ENCODE results near the gene RCL1. TPM values are rescaled to one million over a fixed set of nuclear protein-coding genes. Genes with fewer than 3 reads are reported as not detected.

RCL1 gene
- polyA plus RNA-seq, 2 donors: 8.5 to 10.8 TPM

GRCh38 chr9:4805191-4805918, 12.6 kb downstream of the RCL1 start:
- WGBS, 2 donors: 94 to 95% methylated on average over 3 of the region's 3 CpGs
- H3K27me3 ChIP-seq (ENCODE audit: control insufficient read depth in 1 of 2, insufficient read depth in 2 of 2, low read length in 2 of 2): no peaks in the 10 kb centered on the region
- no peaks in the 10 kb centered on the region for H3K9me3 ChIP-seq (ENCODE audit: control insufficient read depth in 2 of 2, insufficient read depth in 1 of 2, low read depth in 1 of 2, low read length in 1 of 2)
- no peak overlapping the region for H3K4me3 ChIP-seq (ENCODE audit: low read depth in 1 of 2, low read length in 2 of 2)
- H3K4me1 ChIP-seq (ENCODE audit: control insufficient read depth in 2 of 2, insufficient read depth in 2 of 2, low read length in 1 of 2): peaks cover 0 to 3% of the 10 kb centered on the region in 2 donors
- no peak overlapping the region for H3K27ac ChIP-seq (ENCODE audit: low read depth in 2 of 2, low read length in 1 of 2)
- H3K36me3 ChIP-seq (ENCODE audit: control insufficient read depth in 2 of 2, insufficient read depth in 2 of 2, low read length in 1 of 2): peaks cover 0 to 5% of the 10 kb centered on the region in 2 donors

GRCh38 chr9:4810565-4810964, 17.8 kb downstream of the RCL1 start:
- Histone ChIP-seq H3K4me3 (ENCODE audit: low read depth in 1 of 2, low read length in 2 of 2) (no peak overlapping the region), H3K27me3 (ENCODE audit: control insufficient read depth in 1 of 2, insufficient read depth in 2 of 2, low read length in 2 of 2) (no peaks in the 10 kb centered on the region), H3K36me3 (ENCODE audit: control insufficient read depth in 2 of 2, insufficient read depth in 2 of 2, low read length in 1 of 2) (no peaks in the 10 kb centered on the region), H3K27ac (ENCODE audit: low read depth in 2 of 2, low read length in 1 of 2) (no peak overlapping the region), H3K4me1 (ENCODE audit: control insufficient read depth in 2 of 2, insufficient read depth in 2 of 2, low read length in 1 of 2) (peaks cover 0 to 3% of the 10 kb centered on the region in 2 donors), H3K9me3 (ENCODE audit: control insufficient read depth in 2 of 2, insufficient read depth in 1 of 2, low read depth in 1 of 2, low read length in 1 of 2) (no peaks in the 10 kb centered on the region)
- 80 to 86% methylated on average over 1 of the region's 1 CpG for WGBS, 2 donors

DNA sequence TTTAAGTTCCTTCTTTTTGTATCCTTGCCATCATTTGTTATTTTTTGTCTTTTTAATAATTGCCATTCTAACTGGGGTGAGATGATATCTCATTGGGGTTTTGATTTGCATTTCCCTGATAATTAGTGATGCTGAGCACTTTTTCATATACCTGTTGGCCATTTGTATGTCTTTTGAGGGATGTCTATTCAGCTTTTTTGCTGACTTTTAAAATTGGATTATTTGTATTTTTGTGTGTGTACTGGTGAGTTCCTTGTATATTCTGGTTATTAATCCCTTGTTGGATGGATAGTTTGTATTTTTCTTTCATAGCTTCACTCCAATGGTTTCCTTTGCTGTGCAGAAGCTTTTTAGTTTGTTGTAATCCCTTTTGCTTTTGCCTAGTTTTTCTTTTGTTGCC, 19.1 kb downstream of the RCL1 start:
- peaks cover 0 to 4% of the 10 kb centered on the region in 2 donors for H3K4me1 ChIP-seq (ENCODE audit: control insufficient read depth in 2 of 2, insufficient read depth in 2 of 2, low read length in 1 of 2)
- no peak overlapping the region for H3K27ac ChIP-seq (ENCODE audit: low read depth in 2 of 2, low read length in 1 of 2)
- no peak overlapping the region for H3K4me3 ChIP-seq (ENCODE audit: low read depth in 1 of 2, low read length in 2 of 2)
- H3K9me3 ChIP-seq (ENCODE audit: control insufficient read depth in 2 of 2, insufficient read depth in 1 of 2, low read depth in 1 of 2, low read length in 1 of 2): no peaks in the 10 kb centered on the region
- no peaks in the 10 kb centered on the region for H3K36me3 ChIP-seq (ENCODE audit: control insufficient read depth in 2 of 2, insufficient read depth in 2 of 2, low read length in 1 of 2)
- H3K27me3 ChIP-seq (ENCODE audit: control insufficient read depth in 1 of 2, insufficient read depth in 2 of 2, low read length in 2 of 2): no peaks in the 10 kb centered on the region

- H3K9me3 ChIP-seq (ENCODE audit: control insufficient read depth in 2 of 2, insufficient read depth in 1 of 2, low read depth in 1 of 2, low read length in 1 of 2): no peaks in the 10 kb centered on the region
- 71 to 77% methylated on average over 2 of the region's 2 CpGs for WGBS, 2 donors
- no peaks in the 10 kb centered on the region for H3K27me3 ChIP-seq (ENCODE audit: control insufficient read depth in 1 of 2, insufficient read depth in 2 of 2, low read length in 2 of 2)
- H3K4me3 ChIP-seq (ENCODE audit: low read depth in 1 of 2, low read length in 2 of 2): no peak overlapping the region
- H3K4me1 ChIP-seq (ENCODE audit: control insufficient read depth in 2 of 2, insufficient read depth in 2 of 2, low read length in 1 of 2): peaks cover 0 to 4% of the 10 kb centered on the region in 2 donors
- H3K36me3 ChIP-seq (ENCODE audit: control insufficient read depth in 2 of 2, insufficient read depth in 2 of 2, low read length in 1 of 2): no peaks in the 10 kb centered on the region
- H3K27ac ChIP-seq (ENCODE audit: low read depth in 2 of 2, low read length in 1 of 2): no peak overlapping the region
Observed at GRCh38 chr9:4812858-4813257, 20.1 kb downstream of the RCL1 start.

- H3K4me3 ChIP-seq (ENCODE audit: low read depth in 1 of 2, low read length in 2 of 2): no peak overlapping the region
- H3K27ac ChIP-seq (ENCODE audit: low read depth in 2 of 2, low read length in 1 of 2): no peak overlapping the region
- no peaks in the 10 kb centered on the region for H3K36me3 ChIP-seq (ENCODE audit: control insufficient read depth in 2 of 2, insufficient read depth in 2 of 2, low read length in 1 of 2)
- H3K27me3 ChIP-seq (ENCODE audit: control insufficient read depth in 1 of 2, insufficient read depth in 2 of 2, low read length in 2 of 2): no peaks in the 10 kb centered on the region
- H3K9me3 ChIP-seq (ENCODE audit: control insufficient read depth in 2 of 2, insufficient read depth in 1 of 2, low read depth in 1 of 2, low read length in 1 of 2): no peaks in the 10 kb centered on the region
- peaks cover 0 to 4% of the 10 kb centered on the region in 2 donors for H3K4me1 ChIP-seq (ENCODE audit: control insufficient read depth in 2 of 2, insufficient read depth in 2 of 2, low read length in 1 of 2)
Observed at GRCh38 chr9:4814913-4815312, 22.2 kb downstream of the RCL1 start.

DNA sequence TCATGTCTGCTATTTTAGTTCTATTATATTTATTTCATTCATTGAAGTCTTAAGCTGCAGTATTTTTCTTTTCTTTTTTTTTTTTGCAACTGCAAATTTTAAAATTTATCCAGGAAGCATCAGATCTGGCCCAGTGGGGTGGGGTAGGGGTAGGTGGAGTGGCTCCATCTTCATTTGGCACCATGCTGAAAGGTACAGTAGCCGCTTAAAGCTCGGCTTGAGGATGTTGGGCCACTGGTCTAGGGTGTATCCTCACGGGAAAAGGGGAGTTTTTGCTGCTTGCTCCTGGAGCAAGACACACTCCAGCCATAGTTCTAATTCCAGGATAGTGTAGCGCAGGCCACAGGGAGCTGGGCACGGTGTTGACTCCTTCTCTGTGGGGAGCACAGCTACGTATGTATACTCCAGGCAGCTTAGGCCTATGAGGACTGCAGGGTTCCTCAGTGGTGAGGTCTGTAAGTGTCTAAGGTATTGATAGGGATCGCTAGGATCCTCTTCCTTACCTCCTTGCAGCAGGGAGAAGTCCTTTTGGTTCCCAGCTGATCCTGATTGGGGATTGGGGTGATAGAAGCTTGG, 22.7 kb downstream of the RCL1 start:
- Histone ChIP-seq H3K27ac (ENCODE audit: low read depth in 2 of 2, low read length in 1 of 2) (no peak overlapping the region), H3K9me3 (ENCODE audit: control insufficient read depth in 2 of 2, insufficient read depth in 1 of 2, low read depth in 1 of 2, low read length in 1 of 2) (no peaks in the 10 kb centered on the region), H3K4me1 (ENCODE audit: control insufficient read depth in 2 of 2, insufficient read depth in 2 of 2, low read length in 1 of 2) (peaks cover 0 to 4% of the 10 kb centered on the region in 2 donors), H3K27me3 (ENCODE audit: control insufficient read depth in 1 of 2, insufficient read depth in 2 of 2, low read length in 2 of 2) (no peaks in the 10 kb centered on the region), H3K36me3 (ENCODE audit: control insufficient read depth in 2 of 2, insufficient read depth in 2 of 2, low read length in 1 of 2) (no peaks in the 10 kb centered on the region), H3K4me3 (ENCODE audit: low read depth in 1 of 2, low read length in 2 of 2) (no peak overlapping the region)
- WGBS, 2 donors: 78 to 86% methylated on average over 7 of the region's 7 CpGs

GRCh38 chr9:4820168-4820567, 27.4 kb downstream of the RCL1 start:
- WGBS, 2 donors: 70 to 77% methylated on average over 6 of the region's 6 CpGs
- no peak overlapping the region for H3K4me3 ChIP-seq (ENCODE audit: low read depth in 1 of 2, low read length in 2 of 2)
- no peaks in the 10 kb centered on the region for H3K9me3 ChIP-seq (ENCODE audit: control insufficient read depth in 2 of 2, insufficient read depth in 1 of 2, low read depth in 1 of 2, low read length in 1 of 2)
- no peaks in the 10 kb centered on the region for H3K36me3 ChIP-seq (ENCODE audit: control insufficient read depth in 2 of 2, insufficient read depth in 2 of 2, low read length in 1 of 2)
- no peak overlapping the region for H3K27ac ChIP-seq (ENCODE audit: low read depth in 2 of 2, low read length in 1 of 2)
- H3K4me1 ChIP-seq (ENCODE audit: control insufficient read depth in 2 of 2, insufficient read depth in 2 of 2, low read length in 1 of 2): peaks cover 0 to 4% of the 10 kb centered on the region in 2 donors
- H3K27me3 ChIP-seq (ENCODE audit: control insufficient read depth in 1 of 2, insufficient read depth in 2 of 2, low read length in 2 of 2): no peaks in the 10 kb centered on the region

DNA sequence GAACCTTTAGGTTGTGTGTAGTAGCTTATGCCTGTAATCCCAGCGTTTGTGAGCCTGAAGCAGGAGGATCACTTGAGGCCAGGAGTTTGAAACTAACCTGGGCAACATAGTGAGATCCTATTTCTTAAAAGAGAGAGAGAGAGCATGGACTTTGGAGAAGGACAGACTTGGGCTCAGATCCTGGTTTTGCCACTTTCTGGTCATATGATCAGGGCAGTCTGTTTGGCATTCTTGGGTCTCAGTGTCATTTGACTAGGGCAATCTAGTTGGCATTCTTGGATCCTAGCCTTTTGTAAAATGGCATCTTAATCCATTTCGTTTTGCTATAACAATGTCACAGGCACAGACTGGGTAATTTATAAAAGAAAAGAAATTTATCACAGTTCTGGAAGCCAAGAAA, 28.4 kb downstream of the RCL1 start:
- no peaks in the 10 kb centered on the region for H3K9me3 ChIP-seq (ENCODE audit: control insufficient read depth in 2 of 2, insufficient read depth in 1 of 2, low read depth in 1 of 2, low read length in 1 of 2)
- WGBS, 2 donors: 79 to 80% methylated on average over 2 of the region's 2 CpGs

DNA sequence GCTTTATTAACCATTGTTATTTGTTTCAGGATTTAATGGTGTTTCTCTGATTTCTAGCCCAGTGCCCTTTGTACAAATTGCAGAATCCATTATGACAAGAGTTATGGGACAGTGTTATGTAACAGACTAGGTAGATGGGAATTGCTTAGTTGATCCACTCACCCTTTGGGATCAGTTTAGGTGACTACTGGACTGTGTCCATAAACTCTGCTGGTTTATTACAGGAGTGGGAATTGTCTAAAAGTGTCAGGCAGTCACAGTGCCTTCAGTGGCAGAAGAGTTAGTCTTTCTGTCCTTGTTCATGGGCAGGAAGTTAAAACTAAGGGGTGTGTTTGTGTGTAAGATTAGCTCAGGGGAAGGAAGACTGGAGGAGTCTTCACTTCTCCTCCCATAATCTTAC, 29.3 kb downstream of the RCL1 start:
- no peak overlapping the region for H3K4me3 ChIP-seq (ENCODE audit: low read depth in 1 of 2, low read length in 2 of 2)
- no peak overlapping the region for H3K27ac ChIP-seq (ENCODE audit: low read depth in 2 of 2, low read length in 1 of 2)
- H3K27me3 ChIP-seq (ENCODE audit: control insufficient read depth in 1 of 2, insufficient read depth in 2 of 2, low read length in 2 of 2): no peaks in the 10 kb centered on the region
- H3K4me1 ChIP-seq (ENCODE audit: control insufficient read depth in 2 of 2, insufficient read depth in 2 of 2, low read length in 1 of 2): no peaks in the 10 kb centered on the region
- H3K36me3 ChIP-seq (ENCODE audit: control insufficient read depth in 2 of 2, insufficient read depth in 2 of 2, low read length in 1 of 2): no peaks in the 10 kb centered on the region
- H3K9me3 ChIP-seq (ENCODE audit: control insufficient read depth in 2 of 2, insufficient read depth in 1 of 2, low read depth in 1 of 2, low read length in 1 of 2): no peaks in the 10 kb centered on the region

More for the DNA sequence above, 28.4 kb downstream of the RCL1 start:
- Histone ChIP-seq H3K4me1 (ENCODE audit: control insufficient read depth in 2 of 2, insufficient read depth in 2 of 2, low read length in 1 of 2) (no peaks in the 10 kb centered on the region), H3K36me3 (ENCODE audit: control insufficient read depth in 2 of 2, insufficient read depth in 2 of 2, low read length in 1 of 2) (no peaks in the 10 kb centered on the region), H3K27me3 (ENCODE audit: control insufficient read depth in 1 of 2, insufficient read depth in 2 of 2, low read length in 2 of 2) (no peaks in the 10 kb centered on the region), H3K4me3 (ENCODE audit: low read depth in 1 of 2, low read length in 2 of 2) (no peak overlapping the region), H3K27ac (ENCODE audit: low read depth in 2 of 2, low read length in 1 of 2) (no peak overlapping the region)

All from esophagus (tissue), 2 donors.